GM18951 (cell line): ENCODE data around the gene XXYLT1.

Experiments used
- POLR2A ChIP-seq: IDR thresholded peaks from 4 replicates; pipeline ENCODE4 v1.6.1; 2011; ENCODE audit warnings: mild to moderate bottlenecking; ENCODE audit not compliant: insufficient read length, insufficient read depth; ENCODE audit errors: extremely low read depth
- in situ Hi-C: fragments of 300-500 bp; cut with MboI; formaldehyde crosslinking; loops from one replicate; pipeline ENCODE4 v1.12.0; 2022; ENCODE audit warnings: low sequenced_read_pairs, mixed read lengths, inconsistent platforms; ENCODE audit not compliant: unreplicated experiment

Gene XXYLT1

GRCh38 chr3:195210266-195210973, 60.5 kb downstream of the XXYLT1 start:
- in situ Hi-C loops = no loop called here
- no peak for TF ChIP-seq POLR2A

- no peak for TF ChIP-seq POLR2A
- in situ Hi-C loops = no loop called here
Measured at GRCh38 chr3:195209847-195210265, 61.1 kb downstream of the XXYLT1 start.

GRCh38 chr3:195209083-195209846, 61.7 kb downstream of the XXYLT1 start:
- no peak for TF ChIP-seq POLR2A
- in situ Hi-C loops = no loop called here

GRCh38 chr3:195208631-195209030, 62.3 kb downstream of the XXYLT1 start:
- no peak for TF ChIP-seq POLR2A
- in situ Hi-C loops = no loop called here

- no peak for TF ChIP-seq POLR2A
- in situ Hi-C loops = no loop called here
Measured at GRCh38 chr3:195208183-195208582, 62.8 kb downstream of the XXYLT1 start.

- TF ChIP-seq POLR2A = no peak
Measured at GRCh38 chr3:195207731-195208130, 63.2 kb downstream of the XXYLT1 start.

GRCh38 chr3:195207056-195207455, 63.9 kb downstream of the XXYLT1 start:
- in situ Hi-C loops = no loop called here
- TF ChIP-seq POLR2A = no peak

More at GRCh38 chr3:195207731-195208130, 63.2 kb downstream of the XXYLT1 start:
- in situ Hi-C loops = no loop called here

GRCh38 chr3:195204360-195205163, 66.4 kb downstream of the XXYLT1 start:
- in situ Hi-C loops = no loop called here
- TF ChIP-seq POLR2A = no peak

- no peak for TF ChIP-seq POLR2A
- in situ Hi-C loops = no loop called here
Measured at GRCh38 chr3:195203606-195204005, 67.4 kb downstream of the XXYLT1 start.

GRCh38 chr3:195201295-195201694, 69.7 kb downstream of the XXYLT1 start:
- in situ Hi-C loops = no loop called here

GRCh38 chr3:195200010-195200822, 70.7 kb downstream of the XXYLT1 start:
- no peak for TF ChIP-seq POLR2A
- in situ Hi-C loops = no loop called here

More at GRCh38 chr3:195201295-195201694, 69.7 kb downstream of the XXYLT1 start:
- no peak for TF ChIP-seq POLR2A
